A549 (cell line): ENCODE data around the gene RSPH9. TPM values are rescaled to one million over a fixed set of nuclear protein-coding genes. Genes with fewer than 3 reads are reported as not detected.
A peak's percentile ranks its signal among the peaks of the same experiment; 100 is the strongest.
"Not testable (repeated sequence)": the region's sequence is repeated elsewhere in the genome, so short reads cannot be mapped to it uniquely, and the experiment has no call there.

Experiments used
- ATAC-seq, 2 experiments: fragments of 200-7000 bp in 1 of 2; fragments of >200 bp in 1 of 2; cut with Nextera tagmentation in 1 of 2; cut with Tn5 transposase in 1 of 2; 3 replicates each; pipeline versions ENCODE4 v1.8.0 to v1.9.1; 2018 to 2020; ENCODE audit warnings: mild to moderate bottlenecking in 1 of 2, moderate library complexity in 1 of 2
- CTCF ChIA-PET: fragments of 300-600 bp; sonication (Branson Sonifier 250); formaldehyde crosslinking; extraction: SDS; loops from one replicate; lab custom pipeline; 2021; ENCODE audit warnings: antibody characterized with exemption, inconsistent platforms; lab: Yijun Ruan, JAX
- POLR2A ChIA-PET: fragments of 350-600 bp; formaldehyde crosslinking; extraction: SDS; loops from one replicate; lab custom pipeline; 2021; ENCODE audit warnings: antibody characterized with exemption, inconsistent platforms; lab: Yijun Ruan, JAX
- DNase-seq, 2 experiments: peaks; one replicate each; pipeline versions ENCODE4 v3.0.0 to v3.0.0-alpha.2; 2011 to 2016; ENCODE audit warnings: low read depth in 1 of 2, low spot score in 1 of 2
- FAIRE-seq: peaks from 2 replicates; lab custom pipeline; 2011; peaks lifted over from hg19 to GRCh38; lab: Jason Lieb, UNC
- H3K27ac ChIP-seq, 2 experiments: fragments of >200 bp; sonication (Bioruptor Twin); formaldehyde crosslinking; 3 replicates each; pipeline ENCODE4 v1.5.1; 2016 to 2017
- H3K4me1 ChIP-seq: fragments of >200 bp; sonication (Bioruptor Twin); formaldehyde crosslinking; 3 replicates; pipeline ENCODE4 v1.6.1; 2016
- H3K4me2 ChIP-seq: fragments of >200 bp; sonication (Bioruptor Twin); formaldehyde crosslinking; 3 replicates; pipeline ENCODE4 v1.6.1; 2016
- H3K4me3 ChIP-seq: fragments of >200 bp; sonication (Bioruptor Twin); formaldehyde crosslinking; 3 replicates; pipeline ENCODE4 v1.5.1; 2016
- H3K9me3 ChIP-seq: fragments of >200 bp; sonication (Bioruptor Twin); formaldehyde crosslinking; 3 replicates; pipeline ENCODE4 v1.6.1; 2016
- BHLHE40 ChIP-seq: IDR thresholded peaks from 2 replicates; pipeline ENCODE4 v1.6.1; 2012; ENCODE audit warnings: low read depth, low read length, inconsistent platforms
- CBX2 ChIP-seq: fragments of 200-600 bp; sonication (generic); IDR thresholded peaks from 2 replicates; pipeline ENCODE4 v1.6.1; 2016; ENCODE audit warnings: low read depth, mild to moderate bottlenecking, borderline replicate concordance
- CBX8 ChIP-seq: fragments of 200-600 bp; sonication (generic); IDR thresholded peaks from 2 replicates; pipeline ENCODE4 v1.6.1; 2016
- CEBPB ChIP-seq, 2 experiments: fragments of >200 bp in 1 of 2; sonication (Bioruptor Twin) in 1 of 2; formaldehyde crosslinking in 1 of 2; IDR thresholded peaks; 2 replicates each; pipeline ENCODE4 v1.6.1; 2012 to 2016
- FOSL2 ChIP-seq, 2 experiments: fragments of 450-650 bp in 1 of 2; fragments of >200 bp in 1 of 2; sonication (Bioruptor Twin) in 1 of 2; formaldehyde crosslinking; IDR thresholded peaks; 2 replicates each; pipeline versions ENCODE4 v1.5.0 to v1.6.1; 2016 to 2020; ENCODE audit warnings: mild to moderate bottlenecking in 1 of 2, moderate library complexity in 1 of 2
- JUN ChIP-seq, 2 experiments: fragments of >200 bp; sonication (Bioruptor Twin); formaldehyde crosslinking; IDR thresholded peaks; 2 replicates in 1 of 2; 3 replicates in 1 of 2; pipeline ENCODE4 v1.6.1; 2016 to 2017
- MYC ChIP-seq: IDR thresholded peaks from 2 replicates; pipeline ENCODE4 v1.6.1; 2012; ENCODE audit warnings: mild to moderate bottlenecking, inconsistent platforms, low read length, improper control_type of control experiment, borderline replicate concordance
- POLR2AphosphoS2 ChIP-seq: conservative IDR thresholded peaks from 2 replicates; pipeline ENCODE4 v1.6.1; 2012; ENCODE audit warnings: low read length, improper control_type of control experiment, inconsistent platforms
- RAD21 ChIP-seq, 2 experiments: fragments of >200 bp in 1 of 2; sonication (Bioruptor Twin) in 1 of 2; formaldehyde crosslinking in 1 of 2; IDR thresholded peaks in 1 of 2; conservative IDR thresholded peaks in 1 of 2; 2 replicates in 1 of 2; 3 replicates in 1 of 2; pipeline ENCODE4 v1.6.1; 2012 to 2018; ENCODE audit warnings: inconsistent platforms in 1 of 2
- SREBF2 ChIP-seq: fragments of 450-650 bp; IDR thresholded peaks from 2 replicates; pipeline ENCODE4 v1.6.1; 2014; ENCODE audit warnings: mild to moderate bottlenecking, moderate library complexity
- TFCP2L1 ChIP-seq: fragments of 250-450 bp; sonication (Bioruptor Pico); IDR thresholded peaks from 2 replicates; pipeline ENCODE4 v1.5.0; 2021; ENCODE audit warnings: mild to moderate bottlenecking
- ZFP36 ChIP-seq: fragments of 450-650 bp; IDR thresholded peaks from 2 replicates; pipeline ENCODE4 v1.6.1; 2014; ENCODE audit warnings: borderline replicate concordance; ENCODE audit not compliant: partially characterized antibody
- WGBS: methylation state at CpG from one replicate; pipeline ENCODE4 v1.1.6; 2017; ENCODE audit errors: missing lambda C conversion rate; 5-methylcytosine and 5-hydroxymethylcytosine counted together
- polyA plus RNA-seq, 4 experiments: library from polyadenylated mRNA; depleted of rRNA in 3 of 4; stranded (reverse); fragments of >200 nt; fragmentation: RNase III in 1 of 4; extraction: RNeasy Plus Mini Kit Qiagen cat#74134 plus additional on column Dnase treatment in 1 of 4; gene quantifications; 2 replicates in 3 of 4; 3 replicates in 1 of 4; pipeline ENCODE4 v1.2.3, GENCODE V29; 2011 to 2017
- TF ChIP-seq, protein P1 (sequence below): fragments of >200 bp; sonication (Bioruptor Twin); formaldehyde crosslinking; IDR thresholded peaks from 3 replicates; pipeline ENCODE4 v1.5.1; 2016
- TF ChIP-seq, protein P2 (sequence below): fragments of 150-350 bp; IDR thresholded peaks from 2 replicates; pipeline ENCODE4 v1.6.1; 2014; ENCODE audit warnings: low read depth, mild to moderate bottlenecking, low read length

Gene RSPH9
- polyA plus RNA-seq, 2 of the 4 experiments (the other 2 are of a cell fraction), result 0.14 to 0.18 TPM

DNA sequence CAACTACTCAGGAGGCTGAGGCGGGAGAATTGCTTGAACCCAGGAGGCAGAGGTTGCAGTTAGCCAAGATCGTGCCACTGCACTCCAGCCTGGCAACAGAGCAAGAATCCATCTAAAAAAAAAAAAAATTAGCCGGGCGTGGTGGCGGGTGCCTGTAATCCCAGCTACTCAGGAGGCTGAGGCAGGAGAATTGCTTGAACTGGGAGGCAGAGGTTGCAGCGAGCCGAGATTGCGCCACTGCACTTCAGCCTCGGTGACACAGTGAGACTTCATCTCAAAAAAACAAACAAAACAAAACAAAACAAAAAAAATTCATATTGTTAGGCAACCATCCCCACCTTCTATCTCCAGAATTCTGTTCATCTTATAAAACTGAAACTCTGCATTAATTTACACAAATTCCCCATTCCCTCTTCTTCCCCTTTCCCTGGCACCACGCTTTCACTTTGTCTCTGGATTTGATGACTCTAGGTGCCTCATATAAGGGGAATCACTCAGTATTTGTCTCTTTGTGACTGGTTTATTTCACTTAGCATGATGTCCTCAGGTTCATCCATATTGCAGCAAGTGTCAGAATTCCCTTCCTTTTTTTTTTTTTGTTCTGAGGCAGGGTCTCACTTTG is 56.2 kb downstream of the RSPH9 start:
- FAIRE-seq, POLR2A ChIA-PET, H3K4me3 ChIP-seq, H3K9me3 ChIP-seq, DNase-seq, CTCF ChIA-PET, ATAC-seq: not testable (repeated sequence)
- peaks cover 80% of the 10 kb centered on the region for H3K4me1 ChIP-seq
- 85% methylated on average over 10 of the region's 10 CpGs for WGBS
- H3K4me2 ChIP-seq, result peak overlapping the region; percentile 28; the same call in 1 of the 3 replicates
- peak overlapping the region in 1 of 2 experiments; percentile 87; a peak in 3 of 6 replicates for H3K27ac ChIP-seq

DNA sequence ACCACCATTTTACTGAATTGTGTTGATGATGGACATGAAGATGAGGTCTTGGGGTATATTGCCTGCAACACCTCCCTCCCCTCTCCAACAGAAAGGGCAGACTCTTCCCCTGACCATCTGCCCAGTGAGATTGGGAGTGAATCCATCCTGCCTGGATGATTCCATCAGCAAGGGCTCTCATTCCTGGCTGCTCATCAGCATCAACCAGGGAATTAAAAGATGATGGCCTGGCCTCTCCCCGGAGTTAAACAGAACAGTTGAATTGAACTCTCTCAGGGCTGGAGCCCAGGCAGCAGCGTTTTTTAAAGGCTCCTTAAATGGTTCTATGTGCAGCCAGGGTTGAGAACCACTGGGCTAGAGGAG is 57.3 kb downstream of the RSPH9 start:
- WGBS, result 20% methylated on average over 2 of the region's 2 CpGs
- TF ChIP-seq TFCP2L1 (CRISPR knock-in tag) (no peak), RAD21 (conservative IDR thresholded peaks at IDR 0.05 in 1 of 2, IDR thresholded peaks at IDR 0.05 in 1 of 2) (no peak), SREBF2 (no peak), CBX8 (no peak), CBX2 (no peak), POLR2AphosphoS2 (no peak)
- TF ChIP-seq, protein P1, sequence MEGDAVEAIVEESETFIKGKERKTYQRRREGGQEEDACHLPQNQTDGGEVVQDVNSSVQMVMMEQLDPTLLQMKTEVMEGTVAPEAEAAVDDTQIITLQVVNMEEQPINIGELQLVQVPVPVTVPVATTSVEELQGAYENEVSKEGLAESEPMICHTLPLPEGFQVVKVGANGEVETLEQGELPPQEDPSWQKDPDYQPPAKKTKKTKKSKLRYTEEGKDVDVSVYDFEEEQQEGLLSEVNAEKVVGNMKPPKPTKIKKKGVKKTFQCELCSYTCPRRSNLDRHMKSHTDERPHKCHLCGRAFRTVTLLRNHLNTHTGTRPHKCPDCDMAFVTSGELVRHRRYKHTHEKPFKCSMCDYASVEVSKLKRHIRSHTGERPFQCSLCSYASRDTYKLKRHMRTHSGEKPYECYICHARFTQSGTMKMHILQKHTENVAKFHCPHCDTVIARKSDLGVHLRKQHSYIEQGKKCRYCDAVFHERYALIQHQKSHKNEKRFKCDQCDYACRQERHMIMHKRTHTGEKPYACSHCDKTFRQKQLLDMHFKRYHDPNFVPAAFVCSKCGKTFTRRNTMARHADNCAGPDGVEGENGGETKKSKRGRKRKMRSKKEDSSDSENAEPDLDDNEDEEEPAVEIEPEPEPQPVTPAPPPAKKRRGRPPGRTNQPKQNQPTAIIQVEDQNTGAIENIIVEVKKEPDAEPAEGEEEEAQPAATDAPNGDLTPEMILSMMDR, result no peak
- ChIA-PET POLR2A (no interaction called here), CTCF (interaction anchor here (0.8 kb wide), 1 partner anchor 35 kb away, joined by 4 read pairs; no protein-coding TSS in a partner anchor)
- no peak overlapping the region for H3K4me3 ChIP-seq
- H3K4me1 ChIP-seq, result peaks cover 83% of the 10 kb centered on the region
- ATAC-seq, result no peak; a peak in 1 of 6 replicates
- no peaks in the 10 kb centered on the region for H3K9me3 ChIP-seq
- no peak for FAIRE-seq
- no peak for DNase-seq
- peak overlapping the region; percentile 69 for H3K4me2 ChIP-seq
- H3K27ac ChIP-seq, result peak overlapping the region; percentile 75 to 87

DNA sequence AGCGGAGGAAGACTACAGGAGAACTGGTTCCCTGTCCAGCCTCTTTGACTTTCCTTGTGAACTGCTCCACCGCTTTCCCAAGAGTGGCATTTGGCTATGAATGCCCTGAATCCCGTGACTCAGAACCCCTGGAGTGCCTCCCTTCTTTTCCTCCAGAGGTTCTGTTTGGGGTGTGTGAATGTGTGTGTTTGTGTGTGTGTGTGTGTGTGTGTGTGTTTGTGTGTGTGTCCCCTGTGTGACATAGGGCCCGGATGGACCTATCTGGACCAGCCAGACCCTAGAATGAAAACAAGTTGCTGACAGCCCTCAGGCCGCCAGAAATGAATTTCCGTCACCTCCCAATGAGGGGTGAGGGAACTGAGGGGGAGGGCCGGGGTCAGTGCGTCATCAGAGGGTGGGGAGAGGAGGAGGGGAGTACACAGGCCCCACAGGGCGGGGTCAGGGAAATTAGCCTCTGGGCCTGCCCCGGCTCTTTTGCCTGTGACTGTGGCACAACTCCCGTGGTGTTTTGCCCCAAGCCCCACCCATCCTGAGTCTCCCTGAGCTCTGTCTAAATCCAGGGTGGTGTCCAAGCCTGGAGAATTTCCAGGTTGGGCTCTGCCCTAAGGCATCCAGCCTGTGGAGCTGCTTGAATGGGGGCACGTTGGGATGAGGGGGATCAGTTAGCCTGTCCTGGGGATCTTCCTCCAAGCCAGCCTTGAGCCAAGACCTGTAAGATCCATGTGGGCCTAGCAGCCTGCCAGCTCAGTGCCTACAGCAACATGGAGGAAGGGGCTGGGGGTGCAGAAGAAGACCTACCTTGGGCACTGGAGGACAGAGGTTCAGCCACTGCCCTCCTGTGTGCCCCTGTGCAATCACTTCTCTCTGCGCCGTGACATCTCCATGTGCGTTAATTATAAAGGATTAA is 58.0 kb downstream of the RSPH9 start:
- TF ChIP-seq CEBPB (IDR thresholded peaks at IDR 0.05), result 0 out of 4 replicates have a peak, but pooled peaks of 1 of the 2 experiments have one; percentile 42
- TF ChIP-seq, protein P2, sequence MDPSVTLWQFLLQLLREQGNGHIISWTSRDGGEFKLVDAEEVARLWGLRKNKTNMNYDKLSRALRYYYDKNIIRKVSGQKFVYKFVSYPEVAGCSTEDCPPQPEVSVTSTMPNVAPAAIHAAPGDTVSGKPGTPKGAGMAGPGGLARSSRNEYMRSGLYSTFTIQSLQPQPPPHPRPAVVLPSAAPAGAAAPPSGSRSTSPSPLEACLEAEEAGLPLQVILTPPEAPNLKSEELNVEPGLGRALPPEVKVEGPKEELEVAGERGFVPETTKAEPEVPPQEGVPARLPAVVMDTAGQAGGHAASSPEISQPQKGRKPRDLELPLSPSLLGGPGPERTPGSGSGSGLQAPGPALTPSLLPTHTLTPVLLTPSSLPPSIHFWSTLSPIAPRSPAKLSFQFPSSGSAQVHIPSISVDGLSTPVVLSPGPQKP, result no peak
- TF ChIP-seq JUN (IDR thresholded peaks at IDR 0.05), result peak in 1 of 2 experiments; percentile 38; a peak in 1 of 5 replicates
- TF ChIP-seq BHLHE40, result no peak
- peak; percentile 13; the same call in 1 of the 2 replicates for TF ChIP-seq MYC
- TF ChIP-seq FOSL2 (IDR thresholded peaks at IDR 0.05), result no peak
- TF ChIP-seq FOSL2 (CRISPR knock-in tag; IDR thresholded peaks at IDR 0.05), result peak; percentile 61
- TF ChIP-seq ZFP36, result no peak
- ChIA-PET POLR2A (no interaction called here), CTCF (interaction anchor here (0.6 to 1.3 kb wide), 3 partner anchors 12 to 376 kb away, joined by 3 to 4 read pairs (median 3); partner anchors contain the start of gene VEGFA)
- Histone ChIP-seq H3K27ac (peak overlapping the region; percentile 75 to 87), H3K4me1 (peaks cover 85% of the 10 kb centered on the region), H3K4me2 (peak overlapping the region; percentile 69), H3K9me3 (no peaks in the 10 kb centered on the region), H3K4me3 (no peak overlapping the region)
- WGBS, result 32% methylated on average over 9 of the region's 15 CpGs
- ATAC-seq (peak; percentile 81 to 86), DNase-seq (peak; percentile 84 to 92), FAIRE-seq (no peak)
